Tibial nerve (tissue), 4 donors: ENCODE data around the gene SLX4IP.

Experiments used
- EP300 ChIP-seq, 2 donors: sonication (generic); formaldehyde crosslinking; IDR thresholded peaks; one replicate each; pipeline ENCODE4 v1.6.1; 2017; ENCODE audit warnings: antibody characterized with exemption in 2 of 2, mild to moderate bottlenecking in 1 of 2
- POLR2A ChIP-seq, 2 donors: fragments of 450-650 bp; IDR thresholded peaks; one replicate each; pipeline ENCODE4 v1.6.1; 2017; ENCODE audit warnings: antibody characterized with exemption in 2 of 2, mild to moderate bottlenecking in 2 of 2, moderate library complexity in 2 of 2
- TF ChIP-seq, protein P1 (sequence below), 5 experiments: fragments of 200-600 bp in 3 of 5; fragments of 450-650 bp in 2 of 5; sonication (generic) in 3 of 5; IDR thresholded peaks; one replicate each; pipeline ENCODE4 v1.5.1; 2016 to 2019; ENCODE audit warnings: antibody characterized with exemption in 5 of 5, mild to moderate bottlenecking in 3 of 5, moderate library complexity in 2 of 5

DNA sequence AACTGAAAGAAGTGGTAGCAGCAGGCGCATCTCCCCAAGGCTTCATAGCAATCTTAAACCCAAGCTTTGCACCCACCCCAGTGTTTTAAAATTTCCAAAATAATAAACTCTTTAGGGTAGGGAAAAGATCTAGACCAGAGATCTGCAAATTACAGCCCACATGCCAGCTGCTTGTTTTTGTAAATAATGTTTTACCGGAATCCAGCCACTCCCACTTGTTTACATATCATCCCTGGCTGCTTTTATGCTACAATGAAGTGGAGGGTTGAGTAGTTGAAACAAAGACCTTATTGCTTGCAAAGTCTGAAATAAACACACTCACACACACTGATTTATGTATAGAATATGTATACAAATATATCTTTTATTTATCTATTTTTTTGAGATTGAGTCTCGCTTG is 30.0 kb downstream of the SLX4IP start:
- TF ChIP-seq, protein P1, sequence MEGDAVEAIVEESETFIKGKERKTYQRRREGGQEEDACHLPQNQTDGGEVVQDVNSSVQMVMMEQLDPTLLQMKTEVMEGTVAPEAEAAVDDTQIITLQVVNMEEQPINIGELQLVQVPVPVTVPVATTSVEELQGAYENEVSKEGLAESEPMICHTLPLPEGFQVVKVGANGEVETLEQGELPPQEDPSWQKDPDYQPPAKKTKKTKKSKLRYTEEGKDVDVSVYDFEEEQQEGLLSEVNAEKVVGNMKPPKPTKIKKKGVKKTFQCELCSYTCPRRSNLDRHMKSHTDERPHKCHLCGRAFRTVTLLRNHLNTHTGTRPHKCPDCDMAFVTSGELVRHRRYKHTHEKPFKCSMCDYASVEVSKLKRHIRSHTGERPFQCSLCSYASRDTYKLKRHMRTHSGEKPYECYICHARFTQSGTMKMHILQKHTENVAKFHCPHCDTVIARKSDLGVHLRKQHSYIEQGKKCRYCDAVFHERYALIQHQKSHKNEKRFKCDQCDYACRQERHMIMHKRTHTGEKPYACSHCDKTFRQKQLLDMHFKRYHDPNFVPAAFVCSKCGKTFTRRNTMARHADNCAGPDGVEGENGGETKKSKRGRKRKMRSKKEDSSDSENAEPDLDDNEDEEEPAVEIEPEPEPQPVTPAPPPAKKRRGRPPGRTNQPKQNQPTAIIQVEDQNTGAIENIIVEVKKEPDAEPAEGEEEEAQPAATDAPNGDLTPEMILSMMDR (IDR thresholded peaks at IDR 0.05) = no peak
- TF ChIP-seq POLR2A (IDR thresholded peaks at IDR 0.05) = no peak
- no peak for TF ChIP-seq EP300 (IDR thresholded peaks at IDR 0.05)
